Sigmoid colon (tissue), 7 donors: ENCODE results near the gene DGCR6L. TPM values are rescaled to one million over a fixed set of nuclear protein-coding genes. Genes with fewer than 3 reads are reported as not detected.
"Not testable (repeated sequence)": the region's sequence is repeated elsewhere in the genome, so short reads cannot be mapped to it uniquely, and the experiment has no call there.

Source experiments
- DNase-seq: peaks from one replicate; pipeline ENCODE4 v3.0.0-alpha.2; 2019
- H3K27ac ChIP-seq, 4 donors: fragments of 200-600 bp; sonication (generic); one replicate each; pipeline ENCODE4 v1.5.1; 2016 to 2019; ENCODE audit warnings: mild to moderate bottlenecking in 1 of 4
- H3K27me3 ChIP-seq, 3 donors: fragments of 200-600 bp; sonication (generic); one replicate each; pipeline ENCODE4 v1.5.1; 2019; ENCODE audit warnings: mild to moderate bottlenecking in 1 of 3
- H3K36me3 ChIP-seq, 4 donors: fragments of 200-600 bp; sonication (generic); one replicate each; pipeline ENCODE4 v1.5.1; 2016 to 2019
- H3K4me1 ChIP-seq, 4 donors: fragments of 200-600 bp; sonication (generic); one replicate each; pipeline ENCODE4 v1.5.1; 2017 to 2019
- H3K4me3 ChIP-seq, 4 donors: fragments of 200-600 bp; sonication (generic); one replicate each; pipeline ENCODE4 v1.5.1; 2017 to 2019; ENCODE audit warnings: mild to moderate bottlenecking in 2 of 4, moderate library complexity in 1 of 4
- H3K9me3 ChIP-seq, 4 donors: fragments of 200-600 bp in 3 of 4; sonication (generic) in 3 of 4; one replicate each; pipeline versions ENCODE4 v1.5.1 to v1.6.1; 2013 to 2019
- CTCF ChIP-seq, 4 experiments: fragments of 450-650 bp in 3 of 4; fragments of 200-600 bp in 1 of 4; IDR thresholded peaks; one replicate each; pipeline ENCODE4 v1.5.1; 2016 to 2019; ENCODE audit warnings: antibody characterized with exemption in 4 of 4, mild to moderate bottlenecking in 3 of 4, moderate library complexity in 2 of 4
- EP300 ChIP-seq, 4 donors: sonication (generic); formaldehyde crosslinking; IDR thresholded peaks; one replicate each; pipeline ENCODE4 v1.6.1; 2017; ENCODE audit warnings: antibody characterized with exemption in 4 of 4
- POLR2A ChIP-seq, 2 donors: fragments of 450-650 bp; IDR thresholded peaks; one replicate each; pipeline ENCODE4 v1.6.1; 2016; ENCODE audit warnings: antibody characterized with exemption in 2 of 2, mild to moderate bottlenecking in 2 of 2, moderate library complexity in 2 of 2
- POLR2AphosphoS5 ChIP-seq, 4 donors: sonication (generic); formaldehyde crosslinking; IDR thresholded peaks; one replicate each; pipeline ENCODE4 v1.6.1; 2017; ENCODE audit warnings: antibody characterized with exemption in 4 of 4
- WGBS, 2 donors: extraction: QIAGEN DNeasy Blood & Tissue Kit; methylation state at CpG; one replicate each; pipeline ENCODE4 v1.1.7; 2013; 5-methylcytosine and 5-hydroxymethylcytosine counted together
- intact Hi-C: fragments of 100-400 bp; cut with DNase I; formaldehyde crosslinking; loops from one replicate; pipeline ENCODE4 v1.15.1; 2023
- polyA plus RNA-seq, 3 donors: library from polyadenylated mRNA; stranded (reverse); fragments of 200-250 nt; gene quantifications; one replicate each; pipeline ENCODE4 v1.2.3, GENCODE V29; 2013
- total RNA-seq, 4 donors: library from RNA; depleted of rRNA; stranded (reverse); fragments of >200 nt; gene quantifications; one replicate each; pipeline ENCODE4 v1.1.0, GENCODE V29; 2016
- donor health status: healthy with polysubstance abuse.
- donor health status: Bipolar disorder and iron deficiency.
- donor health status: healthy.

The DGCR6L gene
- total and polyA plus RNA-seq, 7 donors = 38.6 to 88.6 (median 64.7) TPM

- peak; percentile 79 for DNase-seq
- H3K4me3 ChIP-seq, H3K27ac ChIP-seq, H3K4me1 ChIP-seq, H3K27me3 ChIP-seq, H3K9me3 ChIP-seq, H3K36me3 ChIP-seq: not testable (repeated sequence)
- TF ChIP-seq CTCF (IDR thresholded peaks at IDR 0.05) = peak; percentile 25 to 83 (median 46)
- intact Hi-C loops = loop anchor here (1.0 kb wide), 1 partner anchor 128 kb away; no protein-coding TSS in a partner anchor
- WGBS, 2 donors = 26 to 37% methylated on average over 11 of the region's 12 CpGs
Observed at GRCh38 chr22:20285473-20286311, 34.2 kb downstream of the DGCR6L start.

- Histone ChIP-seq H3K36me3 (no peaks in the 10 kb centered on the region), H3K27ac (no peak overlapping the region), H3K9me3 (no peaks in the 10 kb centered on the region), H3K4me3 (no peak overlapping the region), H3K4me1 (no peaks in the 10 kb centered on the region), H3K27me3 (no peaks in the 10 kb centered on the region)
- no peak for DNase-seq
- intact Hi-C loops = loop anchor here (1.0 kb wide), 1 partner anchor 127 kb away; no protein-coding TSS in a partner anchor
- 65 to 86% methylated on average over 13 of the region's 13 CpGs for WGBS, 2 donors
- TF ChIP-seq POLR2A (IDR thresholded peaks at IDR 0.05) (no peak), POLR2AphosphoS5 (IDR thresholded peaks at IDR 0.05) (no peak), EP300 (IDR thresholded peaks at IDR 0.05) (no peak), CTCF (IDR thresholded peaks at IDR 0.05) (no peak)
Observed at GRCh38 chr22:20284471-20285086, 35.3 kb downstream of the DGCR6L start.

- Histone ChIP-seq H3K27ac (no peak overlapping the region), H3K4me3 (no peak overlapping the region), H3K27me3 (no peaks in the 10 kb centered on the region), H3K9me3 (no peaks in the 10 kb centered on the region), H3K36me3 (no peaks in the 10 kb centered on the region), H3K4me1 (no peaks in the 10 kb centered on the region)
- TF ChIP-seq EP300 (IDR thresholded peaks at IDR 0.05) = no peak
- no peak for TF ChIP-seq POLR2A (IDR thresholded peaks at IDR 0.05)
- 59 to 81% methylated on average over 5 of the region's 5 CpGs for WGBS, 2 donors
- intact Hi-C loops = no loop called here
- DNase-seq = no peak
Observed at GRCh38 chr22:20283674-20284066, 36.2 kb downstream of the DGCR6L start.

GRCh38 chr22:20282901-20283673, 36.8 kb downstream of the DGCR6L start:
- H3K27me3 ChIP-seq = no peaks in the 10 kb centered on the region
- H3K27ac ChIP-seq = no peak overlapping the region
- no peak overlapping the region for H3K4me3 ChIP-seq
- H3K9me3 ChIP-seq = no peaks in the 10 kb centered on the region
- intact Hi-C loops = no loop called here
- no peaks in the 10 kb centered on the region for H3K4me1 ChIP-seq
- no peaks in the 10 kb centered on the region for H3K36me3 ChIP-seq
- 63 to 84% methylated on average over 15 of the region's 15 CpGs for WGBS, 2 donors
- TF ChIP-seq POLR2AphosphoS5 (IDR thresholded peaks at IDR 0.05) = no peak
- no peak for TF ChIP-seq EP300 (IDR thresholded peaks at IDR 0.05)
- no peak for TF ChIP-seq POLR2A (IDR thresholded peaks at IDR 0.05)
- TF ChIP-seq CTCF (IDR thresholded peaks at IDR 0.05) = no peak
- DNase-seq = no peak

- Histone ChIP-seq H3K36me3 (no peaks in the 10 kb centered on the region), H3K4me3 (no peak overlapping the region), H3K27me3 (no peaks in the 10 kb centered on the region), H3K4me1 (no peaks in the 10 kb centered on the region), H3K9me3 (no peaks in the 10 kb centered on the region), H3K27ac (no peak overlapping the region)
- DNase-seq = no peak
- intact Hi-C loops = no loop called here
- no peak for TF ChIP-seq POLR2AphosphoS5 (IDR thresholded peaks at IDR 0.05)
- no peak for TF ChIP-seq CTCF (IDR thresholded peaks at IDR 0.05)
- no peak for TF ChIP-seq POLR2A (IDR thresholded peaks at IDR 0.05)
- TF ChIP-seq EP300 (IDR thresholded peaks at IDR 0.05) = no peak
- WGBS, 2 donors = 70 to 86% methylated on average over 12 of the region's 12 CpGs
Observed at GRCh38 chr22:20281891-20282290, 38.0 kb downstream of the DGCR6L start.

- DNase-seq, H3K4me1 ChIP-seq, H3K27ac ChIP-seq, intact Hi-C loops, H3K9me3 ChIP-seq, H3K4me3 ChIP-seq, H3K27me3 ChIP-seq, H3K36me3 ChIP-seq: not testable (repeated sequence)
- WGBS, 2 donors = 71 to 77% methylated on average over 9 of the region's 9 CpGs
Observed at GRCh38 chr22:20281473-20281872, 38.4 kb downstream of the DGCR6L start.
